ENCODE measurements around the gene FAM222A.

FAM222A gene

GRCh38 chr12:109714141-109714912 is 702 bp downstream of the FAM222A start:
- peak; percentile 48 to 71 (median 54) for DNase-seq

- DNase-seq: no peak
Observed at GRCh38 chr12:109714913-109715244, 1.3 kb downstream of the FAM222A start.

- peak; percentile 24 to 43 (median 29) for DNase-seq
Observed at GRCh38 chr12:109715310-109716091, 1.9 kb downstream of the FAM222A start.

- no peak for DNase-seq
Observed at GRCh38 chr12:109716092-109716479, 2.5 kb downstream of the FAM222A start.

GRCh38 chr12:109716512-109717389 is 3.1 kb downstream of the FAM222A start:
- DNase-seq: no peak

- DNase-seq: no peak
Observed at GRCh38 chr12:109717390-109718357, 4.0 kb downstream of the FAM222A start.

- no peak for DNase-seq
Observed at GRCh38 chr12:109718390-109718789, 4.8 kb downstream of the FAM222A start.

- DNase-seq: peak in 1 of 3 donors; percentile 17
Observed at GRCh38 chr12:109719123-109720022, 5.7 kb downstream of the FAM222A start.

GRCh38 chr12:109720152-109720856 is 6.7 kb downstream of the FAM222A start:
- no peak for DNase-seq

GRCh38 chr12:109720857-109721189 is 7.2 kb downstream of the FAM222A start:
- DNase-seq: no peak

- no peak for DNase-seq
Observed at GRCh38 chr12:109721276-109721675, 7.7 kb downstream of the FAM222A start.

GRCh38 chr12:109722022-109722720 is 8.5 kb downstream of the FAM222A start:
- DNase-seq: no peak

GRCh38 chr12:109722721-109723094 is 9.1 kb downstream of the FAM222A start:
- DNase-seq: no peak

- no peak for DNase-seq
Observed at GRCh38 chr12:109723311-109723881, 9.8 kb downstream of the FAM222A start.

- no peak for DNase-seq
Observed at GRCh38 chr12:109724321-109724892, 10.8 kb downstream of the FAM222A start.

- DNase-seq: no peak
Observed at GRCh38 chr12:109725321-109726105, 11.9 kb downstream of the FAM222A start.

GRCh38 chr12:109726106-109726497 is 12.5 kb downstream of the FAM222A start:
- DNase-seq: no peak

- no peak for DNase-seq
Observed at GRCh38 chr12:109726511-109727038, 12.9 kb downstream of the FAM222A start.

Data from suppressor macrophage treated with lipopolysaccharide for 1 hour (primary cell).